ENCODE results near the gene LRSAM1.

The LRSAM1 gene

GRCh38 chr9:127506814-127507750 is 55.8 kb downstream of the LRSAM1 start:
- H3K4me3 ChIP-seq (ENCODE audit: low read depth, low read length) = no peak overlapping the region
- H3K27me3 ChIP-seq (ENCODE audit: insufficient read depth, low read length) = no peaks in the 10 kb centered on the region
- H3K27ac ChIP-seq (ENCODE audit: low read depth, low read length) = no peak overlapping the region
- H2AFZ ChIP-seq (ENCODE audit: low read length, unreplicated experiment) = no peak overlapping the region
- peaks cover 14% of the 10 kb centered on the region for H3K79me2 ChIP-seq (ENCODE audit: control insufficient read depth, insufficient read depth, low read length, unreplicated experiment)
- peaks cover 27% of the 10 kb centered on the region for H3K4me1 ChIP-seq (ENCODE audit: control insufficient read depth, insufficient read depth, low read length, unreplicated experiment)
- H3K36me3 ChIP-seq (ENCODE audit: insufficient read depth, low read length) = peaks cover 32% of the 10 kb centered on the region

- peaks cover 40% of the 10 kb centered on the region for H3K36me3 ChIP-seq (ENCODE audit: insufficient read depth, low read length)
- H3K4me1 ChIP-seq (ENCODE audit: control insufficient read depth, insufficient read depth, low read length, unreplicated experiment) = peaks cover 27% of the 10 kb centered on the region
- no peaks in the 10 kb centered on the region for H3K27me3 ChIP-seq (ENCODE audit: insufficient read depth, low read length)
- no peak overlapping the region for H2AFZ ChIP-seq (ENCODE audit: low read length, unreplicated experiment)
- no peak overlapping the region for H3K4me3 ChIP-seq (ENCODE audit: low read depth, low read length)
- peaks cover 22% of the 10 kb centered on the region for H3K79me2 ChIP-seq (ENCODE audit: control insufficient read depth, insufficient read depth, low read length, unreplicated experiment)
- no peak overlapping the region for H3K27ac ChIP-seq (ENCODE audit: low read depth, low read length)
Observed at GRCh38 chr9:127507751-127508648, 56.7 kb downstream of the LRSAM1 start.

GRCh38 chr9:127508901-127509260 is 57.6 kb downstream of the LRSAM1 start:
- Histone ChIP-seq H3K79me2 (ENCODE audit: control insufficient read depth, insufficient read depth, low read length, unreplicated experiment) (peaks cover 28% of the 10 kb centered on the region), H3K27ac (ENCODE audit: low read depth, low read length) (no peak overlapping the region), H3K4me1 (ENCODE audit: control insufficient read depth, insufficient read depth, low read length, unreplicated experiment) (peaks cover 27% of the 10 kb centered on the region), H3K4me3 (ENCODE audit: low read depth, low read length) (no peak overlapping the region), H3K36me3 (ENCODE audit: insufficient read depth, low read length) (peaks cover 41% of the 10 kb centered on the region), H3K27me3 (ENCODE audit: insufficient read depth, low read length) (no peaks in the 10 kb centered on the region), H2AFZ (ENCODE audit: low read length, unreplicated experiment) (no peak overlapping the region)

GRCh38 chr9:127509261-127509954 is 58.1 kb downstream of the LRSAM1 start:
- H2AFZ ChIP-seq (ENCODE audit: low read length, unreplicated experiment) = no peak overlapping the region
- peaks cover 29% of the 10 kb centered on the region for H3K79me2 ChIP-seq (ENCODE audit: control insufficient read depth, insufficient read depth, low read length, unreplicated experiment)
- H3K36me3 ChIP-seq (ENCODE audit: insufficient read depth, low read length) = peaks cover 43% of the 10 kb centered on the region
- H3K4me1 ChIP-seq (ENCODE audit: control insufficient read depth, insufficient read depth, low read length, unreplicated experiment) = peaks cover 27% of the 10 kb centered on the region
- no peak overlapping the region for H3K4me3 ChIP-seq (ENCODE audit: low read depth, low read length)
- no peak overlapping the region for H3K27ac ChIP-seq (ENCODE audit: low read depth, low read length)
- H3K27me3 ChIP-seq (ENCODE audit: insufficient read depth, low read length) = no peaks in the 10 kb centered on the region

- H3K27ac ChIP-seq (ENCODE audit: low read depth, low read length) = no peak overlapping the region
- H3K36me3 ChIP-seq (ENCODE audit: insufficient read depth, low read length) = peaks cover 45% of the 10 kb centered on the region
- peaks cover 35% of the 10 kb centered on the region for H3K79me2 ChIP-seq (ENCODE audit: control insufficient read depth, insufficient read depth, low read length, unreplicated experiment)
- H2AFZ ChIP-seq (ENCODE audit: low read length, unreplicated experiment) = no peak overlapping the region
- no peaks in the 10 kb centered on the region for H3K27me3 ChIP-seq (ENCODE audit: insufficient read depth, low read length)
- no peak overlapping the region for H3K4me3 ChIP-seq (ENCODE audit: low read depth, low read length)
- peaks cover 27% of the 10 kb centered on the region for H3K4me1 ChIP-seq (ENCODE audit: control insufficient read depth, insufficient read depth, low read length, unreplicated experiment)
Observed at GRCh38 chr9:127509955-127510299, 58.6 kb downstream of the LRSAM1 start.

- Histone ChIP-seq H3K4me3 (ENCODE audit: low read depth, low read length) (no peak overlapping the region), H3K36me3 (ENCODE audit: insufficient read depth, low read length) (peaks cover 56% of the 10 kb centered on the region), H3K27ac (ENCODE audit: low read depth, low read length) (0 out of 2 replicates have a peak overlapping the region, but pooled peaks have one; percentile 9), H2AFZ (ENCODE audit: low read length, unreplicated experiment) (no peak overlapping the region), H3K4me1 (ENCODE audit: control insufficient read depth, insufficient read depth, low read length, unreplicated experiment) (peaks cover 11% of the 10 kb centered on the region), H3K27me3 (ENCODE audit: insufficient read depth, low read length) (no peaks in the 10 kb centered on the region), H3K79me2 (ENCODE audit: control insufficient read depth, insufficient read depth, low read length, unreplicated experiment) (peaks cover 54% of the 10 kb centered on the region)
Observed at GRCh38 chr9:127514468-127514867, 63.2 kb downstream of the LRSAM1 start.

- H2AFZ ChIP-seq (ENCODE audit: low read length, unreplicated experiment) = no peak overlapping the region
- no peak overlapping the region for H3K4me3 ChIP-seq (ENCODE audit: low read depth, low read length)
- H3K27me3 ChIP-seq (ENCODE audit: insufficient read depth, low read length) = no peaks in the 10 kb centered on the region
- H3K27ac ChIP-seq (ENCODE audit: low read depth, low read length) = peak overlapping the region; percentile 82
- peaks cover 47% of the 10 kb centered on the region for H3K79me2 ChIP-seq (ENCODE audit: control insufficient read depth, insufficient read depth, low read length, unreplicated experiment)
- H3K4me1 ChIP-seq (ENCODE audit: control insufficient read depth, insufficient read depth, low read length, unreplicated experiment) = peaks cover 35% of the 10 kb centered on the region
- peaks cover 47% of the 10 kb centered on the region for H3K36me3 ChIP-seq (ENCODE audit: insufficient read depth, low read length)
Observed at GRCh38 chr9:127516835-127517607, 65.7 kb downstream of the LRSAM1 start.

- H3K27ac ChIP-seq (ENCODE audit: low read depth, low read length) = peak overlapping the region; percentile 82
- no peak overlapping the region for H3K4me3 ChIP-seq (ENCODE audit: low read depth, low read length)
- no peaks in the 10 kb centered on the region for H3K27me3 ChIP-seq (ENCODE audit: insufficient read depth, low read length)
- peaks cover 43% of the 10 kb centered on the region for H3K36me3 ChIP-seq (ENCODE audit: insufficient read depth, low read length)
- no peak overlapping the region for H2AFZ ChIP-seq (ENCODE audit: low read length, unreplicated experiment)
- H3K4me1 ChIP-seq (ENCODE audit: control insufficient read depth, insufficient read depth, low read length, unreplicated experiment) = peaks cover 41% of the 10 kb centered on the region
- H3K79me2 ChIP-seq (ENCODE audit: control insufficient read depth, insufficient read depth, low read length, unreplicated experiment) = peaks cover 43% of the 10 kb centered on the region
Observed at GRCh38 chr9:127517620-127518019, 66.3 kb downstream of the LRSAM1 start.

- Histone ChIP-seq H3K4me1 (ENCODE audit: control insufficient read depth, insufficient read depth, low read length, unreplicated experiment) (peaks cover 46% of the 10 kb centered on the region), H3K27ac (ENCODE audit: low read depth, low read length) (peak overlapping the region; percentile 82), H3K36me3 (ENCODE audit: insufficient read depth, low read length) (peaks cover 42% of the 10 kb centered on the region)
Observed at GRCh38 chr9:127518091-127518856, 67.0 kb downstream of the LRSAM1 start.

More at GRCh38 chr9:127518091-127518856, 67.0 kb downstream of the LRSAM1 start:
- H3K4me3 ChIP-seq (ENCODE audit: low read depth, low read length) = no peak overlapping the region
- H3K79me2 ChIP-seq (ENCODE audit: control insufficient read depth, insufficient read depth, low read length, unreplicated experiment) = peaks cover 36% of the 10 kb centered on the region
- H3K27me3 ChIP-seq (ENCODE audit: insufficient read depth, low read length) = no peaks in the 10 kb centered on the region
- H2AFZ ChIP-seq (ENCODE audit: low read length, unreplicated experiment) = no peak overlapping the region
